ENCODE data around the gene CADM1. TPM values are rescaled to one million over a fixed set of nuclear protein-coding genes. Genes with fewer than 3 reads are reported as not detected.

Gene CADM1
- total RNA-seq, 4 donors from 2014 or later, result 89.9 to 351 (median 235) TPM

DNA sequence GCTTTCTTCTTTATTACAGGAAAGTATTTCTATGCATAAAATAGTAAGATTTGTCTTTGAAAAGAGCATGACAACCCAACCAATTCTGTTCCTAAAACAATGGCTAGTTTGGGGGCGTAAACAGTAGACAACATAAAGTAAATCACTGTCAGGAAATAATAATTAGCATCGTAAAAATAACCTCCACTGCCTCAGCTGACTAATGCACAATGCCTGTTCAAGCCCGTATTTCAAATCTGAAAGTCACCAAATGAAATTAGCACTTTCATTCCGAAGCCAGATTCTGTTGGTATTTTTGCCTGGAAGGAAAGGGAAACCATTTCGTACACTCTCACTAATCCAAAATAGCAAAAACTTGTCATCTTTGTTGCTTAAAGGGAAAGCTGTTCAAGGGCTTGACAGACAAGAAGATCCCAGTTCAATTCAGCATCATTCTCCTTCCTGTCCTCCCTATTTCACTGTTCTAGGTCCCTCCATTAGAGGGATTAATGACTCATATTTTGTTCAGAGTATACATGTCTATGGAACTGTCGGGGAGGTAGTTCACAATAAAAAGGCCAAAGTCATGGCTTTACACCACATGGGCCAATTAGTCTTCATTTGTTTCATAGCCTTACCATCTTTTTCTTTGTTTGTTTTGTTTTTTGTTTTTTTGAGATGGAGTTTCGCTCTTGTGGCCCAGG, 154.7 kb downstream of the CADM1 start:
- no peaks in the 10 kb centered on the region for H3K36me3 ChIP-seq
- H3K27me3 ChIP-seq, result no peaks in the 10 kb centered on the region
- no peak overlapping the region for H3K27ac ChIP-seq
- TF ChIP-seq, protein P1, sequence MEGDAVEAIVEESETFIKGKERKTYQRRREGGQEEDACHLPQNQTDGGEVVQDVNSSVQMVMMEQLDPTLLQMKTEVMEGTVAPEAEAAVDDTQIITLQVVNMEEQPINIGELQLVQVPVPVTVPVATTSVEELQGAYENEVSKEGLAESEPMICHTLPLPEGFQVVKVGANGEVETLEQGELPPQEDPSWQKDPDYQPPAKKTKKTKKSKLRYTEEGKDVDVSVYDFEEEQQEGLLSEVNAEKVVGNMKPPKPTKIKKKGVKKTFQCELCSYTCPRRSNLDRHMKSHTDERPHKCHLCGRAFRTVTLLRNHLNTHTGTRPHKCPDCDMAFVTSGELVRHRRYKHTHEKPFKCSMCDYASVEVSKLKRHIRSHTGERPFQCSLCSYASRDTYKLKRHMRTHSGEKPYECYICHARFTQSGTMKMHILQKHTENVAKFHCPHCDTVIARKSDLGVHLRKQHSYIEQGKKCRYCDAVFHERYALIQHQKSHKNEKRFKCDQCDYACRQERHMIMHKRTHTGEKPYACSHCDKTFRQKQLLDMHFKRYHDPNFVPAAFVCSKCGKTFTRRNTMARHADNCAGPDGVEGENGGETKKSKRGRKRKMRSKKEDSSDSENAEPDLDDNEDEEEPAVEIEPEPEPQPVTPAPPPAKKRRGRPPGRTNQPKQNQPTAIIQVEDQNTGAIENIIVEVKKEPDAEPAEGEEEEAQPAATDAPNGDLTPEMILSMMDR (IDR thresholded peaks at IDR 0.05), result no peak
- TF ChIP-seq POLR2A (IDR thresholded peaks at IDR 0.05), result no peak
- intact Hi-C loops (cut with DNase I), result loop anchor here (10.0 kb wide), 1 partner anchor 155 kb away; the partner anchor contains the start of gene CADM1
- H3K4me3 ChIP-seq (replicated peaks in 1 of 3), result no peak overlapping the region
- DNase-seq, result no peak
- H3K9me3 ChIP-seq, result no peaks in the 10 kb centered on the region
- H3K4me1 ChIP-seq, result peaks cover 21 to 22% of the 10 kb centered on the region in 2 donors
- 86 to 88% methylated on average over 7 of the region's 7 CpGs for WGBS, 2 donors

DNA sequence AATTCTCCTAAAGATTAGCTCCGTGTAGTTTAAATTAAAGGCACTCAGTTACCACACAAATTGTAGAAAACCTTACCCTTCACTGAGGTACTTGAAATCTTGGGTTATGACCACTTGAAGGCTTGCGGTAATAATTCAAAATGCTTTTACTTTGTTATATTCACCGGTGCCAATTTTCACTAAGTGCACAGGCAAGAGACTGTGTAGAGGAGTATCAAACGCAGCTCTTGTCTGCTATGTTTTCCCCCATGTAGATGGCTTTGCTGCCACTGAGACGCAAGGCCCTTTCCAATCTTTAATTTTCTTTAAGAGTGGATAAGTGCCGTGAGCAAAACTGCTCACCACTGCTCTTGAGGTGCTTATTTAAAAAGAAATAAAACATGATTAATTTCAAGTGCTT, 155.8 kb downstream of the CADM1 start:
- Histone ChIP-seq H3K9me3 (no peaks in the 10 kb centered on the region), H3K36me3 (no peaks in the 10 kb centered on the region), H3K27ac (no peak overlapping the region), H3K4me1 (peaks cover 21 to 22% of the 10 kb centered on the region in 2 donors), H3K27me3 (no peaks in the 10 kb centered on the region), H3K4me3 (replicated peaks in 1 of 3) (no peak overlapping the region)
- WGBS, 2 donors, result 58 to 64% methylated on average over 6 of the region's 6 CpGs
- intact Hi-C loops (cut with DNase I), result loop anchor here (10.0 kb wide), 1 partner anchor 156 kb away; the partner anchor contains the start of gene CADM1
- no peak for TF ChIP-seq POLR2A (IDR thresholded peaks at IDR 0.05)
- TF ChIP-seq, protein P1 (IDR thresholded peaks at IDR 0.05), result no peak
- DNase-seq, result no peak

DNA sequence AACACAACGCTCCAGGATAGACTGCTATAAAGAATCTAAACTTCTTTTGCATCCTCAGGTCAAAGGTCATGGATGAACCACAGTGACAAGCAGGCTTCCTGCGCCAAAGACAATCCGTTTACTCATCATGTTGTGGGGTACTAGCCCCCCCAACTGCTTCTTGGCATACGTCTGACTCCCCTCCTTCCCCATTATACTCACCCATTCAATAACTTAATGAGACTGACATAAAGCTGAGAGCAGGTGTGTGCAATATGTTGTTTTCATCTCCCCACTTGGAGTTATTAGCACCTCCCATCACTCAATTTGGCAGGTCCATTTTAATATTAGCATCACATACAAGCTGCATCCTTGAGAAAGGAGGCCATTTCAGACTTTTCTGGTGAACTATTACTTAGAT, 157.1 kb downstream of the CADM1 start:
- Histone ChIP-seq H3K27ac (no peak overlapping the region), H3K9me3 (no peaks in the 10 kb centered on the region), H3K27me3 (no peaks in the 10 kb centered on the region), H3K36me3 (no peaks in the 10 kb centered on the region), H3K4me1 (peaks cover 21 to 22% of the 10 kb centered on the region in 2 donors), H3K4me3 (replicated peaks in 1 of 3) (no peak overlapping the region)
- 90 to 95% methylated on average over 4 of the region's 4 CpGs for WGBS, 2 donors
- no peak for TF ChIP-seq POLR2A (IDR thresholded peaks at IDR 0.05)
- TF ChIP-seq, protein P1 (IDR thresholded peaks at IDR 0.05), result no peak
- no peak for DNase-seq
- intact Hi-C loops (cut with DNase I), result loop anchor here (10.0 kb wide), 1 partner anchor 158 kb away; the partner anchor contains the start of gene CADM1

DNA sequence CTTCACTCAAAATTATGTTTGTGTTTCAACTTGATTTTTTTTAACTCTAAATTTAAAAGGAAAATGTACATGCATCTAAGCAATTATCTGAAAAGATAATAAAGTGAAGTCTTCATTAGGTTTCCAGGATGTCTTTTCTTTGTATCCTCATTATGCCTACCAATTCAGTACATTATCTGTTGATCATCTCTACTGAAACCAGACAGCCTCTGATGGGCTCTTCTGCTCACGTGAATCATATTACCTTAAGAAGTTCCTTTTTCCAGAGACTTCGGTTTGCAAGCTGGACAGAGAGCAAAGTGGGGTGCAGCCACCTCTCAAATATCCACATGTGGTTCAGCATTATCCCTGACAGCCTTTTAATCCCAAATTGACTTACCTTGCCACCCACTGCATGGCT, 158.4 kb downstream of the CADM1 start:
- no peak for TF ChIP-seq POLR2A (IDR thresholded peaks at IDR 0.05)
- TF ChIP-seq, protein P1 (IDR thresholded peaks at IDR 0.05), result no peak
- 84 to 91% methylated on average over 2 of the region's 2 CpGs for WGBS, 2 donors
- H3K4me3 ChIP-seq (replicated peaks in 1 of 3), result no peak overlapping the region
- H3K9me3 ChIP-seq, result no peaks in the 10 kb centered on the region
- intact Hi-C loops (cut with DNase I), result loop anchor here (10.0 kb wide), 1 partner anchor 159 kb away; the partner anchor contains the start of gene CADM1
- no peak for DNase-seq
- peaks cover 22 to 24% of the 10 kb centered on the region in 2 donors for H3K4me1 ChIP-seq
- H3K27ac ChIP-seq, result no peak overlapping the region
- no peaks in the 10 kb centered on the region for H3K36me3 ChIP-seq
- no peaks in the 10 kb centered on the region for H3K27me3 ChIP-seq

DNA sequence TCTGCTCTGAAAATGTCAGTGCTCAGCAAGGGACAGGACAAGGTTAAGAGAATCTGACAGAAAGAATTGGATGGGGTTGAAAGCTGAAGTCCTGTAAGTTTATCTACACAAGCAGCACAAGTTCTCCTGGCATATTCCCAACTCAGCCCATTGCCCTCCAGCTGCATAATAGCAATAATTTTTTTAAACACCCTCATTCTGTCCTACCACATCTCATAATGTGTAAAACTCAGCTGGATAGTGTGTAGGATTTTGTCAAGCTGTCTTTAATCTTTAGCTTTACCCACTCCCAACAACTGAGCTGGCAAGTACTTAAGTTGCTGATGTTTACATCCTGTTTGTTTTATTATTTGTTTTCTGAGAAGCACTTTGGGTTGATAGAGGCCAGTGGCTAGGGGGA, 158.9 kb downstream of the CADM1 start:
- Histone ChIP-seq H3K4me1 (peaks cover 22 to 24% of the 10 kb centered on the region in 2 donors), H3K27ac (no peak overlapping the region), H3K4me3 (replicated peaks in 1 of 3) (no peak overlapping the region), H3K36me3 (no peaks in the 10 kb centered on the region), H3K27me3 (no peaks in the 10 kb centered on the region), H3K9me3 (no peaks in the 10 kb centered on the region)
- DNase-seq, result no peak
- no peak for TF ChIP-seq POLR2A (IDR thresholded peaks at IDR 0.05)
- TF ChIP-seq, protein P1 (IDR thresholded peaks at IDR 0.05), result no peak
- intact Hi-C loops (cut with DNase I), result loop anchor here (10.0 kb wide), 1 partner anchor 159 kb away; the partner anchor contains the start of gene CADM1
